Activated gamma-delta T cell treated with Interleukin-2 at 50 U/mL for 16 hours (primary cell): ENCODE measurements around the gene COPS8.
A peak's percentile ranks its signal among the peaks of the same experiment; 100 is the strongest.

Experiments used
- DNase-seq: peaks from one replicate; pipeline ENCODE4 v3.0.0-alpha.2; 2020

COPS8 gene

DNA sequence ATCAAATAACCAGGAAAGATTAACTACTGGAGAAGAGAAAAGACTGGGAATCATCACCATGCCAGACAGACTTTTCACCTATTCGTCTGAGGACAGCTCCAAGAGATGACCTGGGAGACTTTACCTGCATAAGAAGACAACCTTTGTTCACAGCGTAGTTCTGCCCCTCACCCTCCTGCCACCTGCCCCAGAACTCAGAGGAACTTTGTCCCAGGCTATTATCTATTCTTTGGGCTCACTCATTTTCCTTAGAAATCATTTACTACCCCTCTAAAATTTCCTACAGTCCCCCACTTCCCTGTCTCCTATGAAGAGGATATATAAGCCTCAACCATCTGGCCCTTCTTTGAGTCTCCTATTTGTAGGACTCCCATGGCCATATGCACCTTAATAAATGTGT, 19.3 kb upstream of the COPS8 start:
- no peak for DNase-seq

GRCh38 chr2:237068005-237068576, 17.6 kb upstream of the COPS8 start:
- DNase-seq = no peak

- DNase-seq = peak; percentile 75
These were observed 13.4 kb upstream of the COPS8 start for GRCh38 chr2:237072067-237072931.

DNA sequence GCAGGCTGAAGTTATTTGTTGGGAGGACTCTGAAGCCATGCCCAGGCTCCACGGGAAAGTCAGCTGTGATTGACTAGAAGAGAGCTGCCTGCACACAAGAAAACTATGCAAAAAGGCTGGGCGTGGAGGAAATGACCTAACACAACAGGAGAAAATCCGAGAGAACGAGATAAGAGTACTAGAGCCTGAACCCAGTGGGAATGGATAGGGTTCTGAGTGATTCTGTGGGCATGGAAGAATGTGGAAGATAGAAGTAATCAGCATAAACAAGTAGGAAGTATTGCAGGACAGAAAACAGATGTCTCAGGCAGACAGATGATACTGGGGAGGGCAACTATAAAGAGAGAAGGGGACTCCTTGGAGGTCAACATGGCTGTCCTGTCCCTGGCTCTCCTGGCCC, 12.1 kb upstream of the COPS8 start:
- DNase-seq = no peak

DNA sequence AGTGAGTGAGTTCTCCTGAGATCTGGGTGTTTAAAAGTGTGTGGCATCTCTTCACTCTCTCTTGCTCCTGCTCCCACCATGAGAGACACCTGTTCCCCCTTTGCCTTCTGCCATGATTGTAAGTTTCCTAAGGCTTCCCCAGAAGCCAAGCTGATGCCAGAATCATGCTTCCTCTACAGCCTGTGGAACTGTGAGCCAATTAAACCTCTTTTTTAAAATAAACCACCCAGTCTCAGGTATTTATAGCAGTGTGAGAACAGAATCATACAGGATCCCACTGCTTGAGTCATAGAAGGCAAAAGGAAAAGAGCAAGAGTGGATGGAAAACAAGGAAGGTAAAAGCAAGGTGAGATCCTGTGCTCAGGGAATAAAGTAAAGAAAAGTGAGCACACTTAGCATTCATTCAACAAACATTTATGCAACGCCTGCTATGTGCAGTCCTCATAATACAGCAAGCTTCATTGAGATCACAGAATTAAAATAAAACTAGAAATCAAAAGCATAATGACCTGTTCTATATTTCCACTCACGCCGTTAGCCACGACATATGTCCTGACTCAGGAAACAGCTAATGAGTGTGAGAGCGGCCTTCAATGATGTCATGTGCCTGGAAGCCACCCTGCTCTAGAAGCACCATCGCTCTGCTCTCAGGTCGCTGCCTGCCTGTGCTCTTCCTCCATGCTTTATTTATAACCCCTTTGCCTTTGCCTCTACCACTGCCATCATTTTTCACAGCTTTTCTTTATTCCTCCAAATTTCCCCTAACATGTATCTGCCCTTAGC, 11.3 kb upstream of the COPS8 start:
- no peak for DNase-seq

GRCh38 chr2:237075749-237076599, 9.7 kb upstream of the COPS8 start:
- no peak for DNase-seq

- no peak for DNase-seq
These were observed 4.1 kb upstream of the COPS8 start for GRCh38 chr2:237081596-237081995.

DNA sequence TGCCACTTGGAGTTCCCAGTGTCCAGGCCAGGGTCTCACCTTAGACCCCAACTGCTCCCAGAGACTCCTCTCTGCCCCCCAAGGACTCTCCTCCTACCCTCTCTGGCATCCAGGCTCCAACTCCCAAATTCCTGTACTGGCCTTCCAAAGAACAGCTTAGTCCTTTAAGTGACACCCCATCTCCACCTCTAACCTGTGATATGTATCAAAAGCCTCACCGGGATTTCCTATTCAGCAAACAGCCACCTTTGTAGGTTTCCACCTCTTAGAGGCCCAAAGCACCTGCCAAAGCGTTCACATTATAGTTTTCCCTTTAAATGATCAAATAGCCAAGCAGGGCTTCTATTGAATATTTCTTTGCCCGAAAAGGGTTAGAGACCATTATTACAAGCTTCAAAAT, 2.7 kb upstream of the COPS8 start:
- no peak for DNase-seq

GRCh38 chr2:237084444-237084843, 1.2 kb upstream of the COPS8 start:
- no peak for DNase-seq

DNA sequence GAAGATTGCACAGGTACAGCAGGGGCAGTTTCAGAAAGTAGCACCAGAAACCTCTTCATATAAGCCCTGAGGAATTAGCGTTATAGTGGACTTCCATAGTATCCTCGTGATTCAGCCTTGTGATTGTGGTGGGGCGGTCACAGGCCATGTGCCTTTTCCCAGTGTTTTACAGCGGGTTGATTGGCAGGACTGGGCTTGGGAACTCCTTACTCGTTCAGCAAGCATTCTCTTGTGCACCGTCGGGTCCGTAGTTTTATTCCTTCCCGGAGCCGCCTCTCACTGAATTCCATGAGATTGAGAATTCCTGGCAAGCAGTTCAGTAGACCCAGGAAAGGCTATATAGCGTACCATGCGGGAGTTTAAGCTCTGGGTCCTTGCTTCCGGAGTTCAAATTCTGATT, 5.2 kb downstream of the COPS8 start:
- DNase-seq = no peak

GRCh38 chr2:237091779-237092436, 6.2 kb downstream of the COPS8 start:
- DNase-seq = no peak

- no peak for DNase-seq
These were observed 6.8 kb downstream of the COPS8 start for GRCh38 chr2:237092506-237092905.

DNA sequence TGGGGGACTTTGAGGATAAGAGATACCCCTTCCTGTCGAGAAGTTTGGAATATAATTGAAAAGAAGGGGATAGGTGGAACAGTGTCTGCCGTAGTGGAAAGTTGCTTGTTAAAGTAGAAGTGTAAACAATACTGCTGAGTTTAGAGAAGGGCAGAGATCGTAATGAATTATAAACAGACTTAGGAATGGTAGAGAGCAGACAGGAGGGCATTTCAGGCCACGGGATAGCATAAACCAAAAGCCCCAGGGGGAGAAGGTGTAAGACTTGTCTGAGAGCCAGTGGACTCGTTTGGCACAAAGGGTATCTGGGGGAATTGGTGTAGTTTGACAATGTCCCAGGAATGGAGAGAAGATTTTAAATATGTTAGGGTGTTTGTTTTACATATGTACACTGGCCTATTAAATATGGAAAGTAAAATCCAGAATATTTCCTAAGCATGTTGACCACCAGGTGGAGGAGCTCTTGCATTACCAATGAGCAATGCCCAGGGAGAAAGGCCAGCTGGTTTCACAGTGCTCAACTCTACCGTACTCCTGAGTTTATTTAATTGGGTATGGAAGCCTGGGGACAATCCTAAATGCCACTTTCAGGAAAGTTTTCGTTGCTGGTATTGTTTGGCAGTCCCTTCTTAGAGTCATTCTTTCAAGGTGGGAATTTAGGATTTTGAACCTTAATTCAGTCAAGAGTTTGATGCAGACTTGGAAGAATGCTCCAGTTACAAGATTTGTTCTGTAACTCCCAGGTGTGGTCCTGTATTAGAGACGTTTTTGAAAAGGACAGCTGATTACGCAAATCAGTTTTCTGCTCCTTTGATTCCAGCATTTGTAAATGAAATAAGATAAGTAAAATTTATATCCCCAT, 7.5 kb downstream of the COPS8 start:
- no peak for DNase-seq

- DNase-seq = no peak
These were observed 10.5 kb downstream of the COPS8 start for GRCh38 chr2:237096201-237096600.

DNA sequence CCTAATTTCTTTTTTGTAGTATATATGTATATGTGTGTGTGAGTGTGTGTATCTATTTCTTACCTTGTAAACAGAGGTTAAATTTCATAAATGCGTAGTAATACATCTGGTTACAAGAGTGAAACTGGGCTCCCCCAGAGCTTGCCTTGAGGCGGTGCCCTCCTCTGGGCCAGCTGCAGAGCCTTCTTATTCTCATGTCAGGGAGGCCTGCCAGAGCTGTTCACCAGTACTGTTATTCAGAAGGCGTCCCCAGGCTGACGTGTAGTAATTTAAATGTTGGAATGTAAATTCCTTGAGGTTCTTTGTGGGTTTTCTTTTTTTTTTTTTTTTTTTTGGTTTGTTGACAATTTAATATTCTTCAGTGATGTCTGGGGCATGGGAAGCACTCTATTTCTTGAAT, 11.2 kb downstream of the COPS8 start:
- DNase-seq = no peak

GRCh38 chr2:237097326-237097910, 11.7 kb downstream of the COPS8 start:
- no peak for DNase-seq

GRCh38 chr2:237097911-237098702, 12.4 kb downstream of the COPS8 start:
- DNase-seq = no peak

DNA sequence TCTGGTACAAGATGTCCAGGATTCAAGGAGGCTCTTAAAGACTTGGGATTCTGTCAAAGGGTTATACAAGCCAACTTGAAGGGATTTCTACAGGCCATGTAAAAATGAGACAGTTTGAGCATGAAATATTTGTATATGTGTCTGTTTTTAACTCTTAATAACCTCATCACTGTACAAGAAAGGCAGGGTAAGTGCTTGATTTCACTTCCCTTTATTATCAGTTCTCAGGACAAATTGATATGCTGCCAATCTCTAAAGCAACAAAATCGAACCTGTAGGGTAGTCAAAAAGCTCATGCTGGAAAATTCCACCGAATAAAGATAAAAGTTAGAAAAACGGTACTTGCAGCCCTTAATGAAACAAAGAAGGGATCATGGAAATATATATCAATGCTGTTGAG, 14.1 kb downstream of the COPS8 start:
- no peak for DNase-seq

DNA sequence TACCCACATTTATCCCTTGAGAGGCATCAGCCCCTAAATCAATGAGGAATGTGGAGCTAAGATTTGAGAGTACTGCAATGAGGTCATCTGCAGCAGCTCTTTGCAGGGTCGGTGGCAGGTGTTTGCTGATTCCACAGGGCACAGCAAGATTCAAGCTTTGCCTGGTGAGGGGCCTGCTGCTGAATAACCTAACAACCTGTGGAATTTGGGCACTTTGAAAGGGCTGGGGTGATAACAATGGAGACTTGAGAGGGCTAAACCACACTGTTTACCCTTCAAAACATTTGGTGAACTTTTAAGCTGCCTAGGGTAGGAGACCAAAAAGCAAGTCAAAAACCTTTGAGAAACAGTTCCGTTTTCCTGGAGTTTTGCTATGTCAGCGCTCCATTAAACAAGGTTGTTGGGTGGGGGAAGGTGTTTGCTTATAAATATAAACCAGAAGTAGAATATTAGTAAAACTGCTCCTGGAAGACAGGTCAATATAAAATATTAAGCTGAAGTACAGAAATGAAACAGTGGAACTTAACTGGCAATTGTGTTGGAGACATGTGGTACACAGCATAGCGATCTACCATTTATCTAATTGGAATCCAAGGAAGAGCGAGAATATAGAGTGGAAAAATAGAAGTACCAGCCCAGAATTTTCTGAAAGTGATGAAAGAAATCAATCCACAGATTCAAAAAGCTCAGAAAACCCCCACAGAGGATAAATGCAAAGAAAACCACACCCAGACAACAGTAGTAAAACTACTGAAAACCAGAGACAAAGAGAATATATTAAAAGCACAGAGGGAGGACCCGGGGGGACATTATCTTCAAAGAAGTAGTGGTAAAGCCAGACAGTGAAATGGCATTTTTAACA, 15.7 kb downstream of the COPS8 start:
- no peak for DNase-seq
